ENCODE results near the gene PDE1C. TPM values are rescaled to one million over a fixed set of nuclear protein-coding genes. Genes with fewer than 3 reads are reported as not detected.

Gene PDE1C
- polyA plus RNA-seq, 3 donors from 2014 or later: 0.09 TPM; not detected in 2

- no peak for DNase-seq
- H3K36me3 Mint-ChIP-seq: no peaks in the 10 kb centered on the region
- no peaks in the 10 kb centered on the region for H3K4me1 Mint-ChIP-seq
- no peak overlapping the region for H3K27ac Mint-ChIP-seq
- H3K4me3 Mint-ChIP-seq: no peak overlapping the region
- peaks cover 0 to 1% (median 0%) of the 10 kb centered on the region in 3 donors for H3K27me3 Mint-ChIP-seq (ENCODE audit: low read depth in 3 of 3)
- H3K9me3 Mint-ChIP-seq: peaks cover 0 to 7% (median 0%) of the 10 kb centered on the region in 6 donors
These were observed 175.9 kb downstream of the PDE1C start for GRCh38 chr7:31894308-31894707.

DNA sequence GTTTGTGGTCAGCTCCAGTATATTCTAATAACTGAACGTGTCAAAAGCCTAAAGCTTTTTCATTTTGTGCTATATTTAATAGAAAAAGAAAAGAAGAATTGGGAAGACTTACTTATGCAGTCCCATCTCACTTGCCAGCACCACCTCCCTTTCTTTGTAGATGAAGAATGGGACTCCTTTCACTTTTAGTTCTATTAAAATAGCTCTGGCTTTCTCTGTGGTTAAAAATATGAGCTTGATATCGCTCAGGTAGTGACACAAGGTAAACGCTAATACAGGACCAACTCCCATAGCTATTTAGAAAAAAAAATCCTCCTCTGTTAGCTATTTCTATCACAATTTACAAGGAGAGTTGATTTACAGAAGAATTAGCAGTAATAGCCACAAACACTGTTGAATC is 176.8 kb downstream of the PDE1C start:
- H3K27me3 Mint-ChIP-seq (ENCODE audit: low read depth in 3 of 3): peaks cover 0 to 1% (median 0%) of the 10 kb centered on the region in 3 donors
- peaks cover 0 to 6% (median 0%) of the 10 kb centered on the region in 6 donors for H3K9me3 Mint-ChIP-seq
- no peak overlapping the region for H3K4me3 Mint-ChIP-seq
- no peak overlapping the region for H3K27ac Mint-ChIP-seq
- DNase-seq: no peak
- H3K36me3 Mint-ChIP-seq: no peaks in the 10 kb centered on the region
- no peaks in the 10 kb centered on the region for H3K4me1 Mint-ChIP-seq

DNA sequence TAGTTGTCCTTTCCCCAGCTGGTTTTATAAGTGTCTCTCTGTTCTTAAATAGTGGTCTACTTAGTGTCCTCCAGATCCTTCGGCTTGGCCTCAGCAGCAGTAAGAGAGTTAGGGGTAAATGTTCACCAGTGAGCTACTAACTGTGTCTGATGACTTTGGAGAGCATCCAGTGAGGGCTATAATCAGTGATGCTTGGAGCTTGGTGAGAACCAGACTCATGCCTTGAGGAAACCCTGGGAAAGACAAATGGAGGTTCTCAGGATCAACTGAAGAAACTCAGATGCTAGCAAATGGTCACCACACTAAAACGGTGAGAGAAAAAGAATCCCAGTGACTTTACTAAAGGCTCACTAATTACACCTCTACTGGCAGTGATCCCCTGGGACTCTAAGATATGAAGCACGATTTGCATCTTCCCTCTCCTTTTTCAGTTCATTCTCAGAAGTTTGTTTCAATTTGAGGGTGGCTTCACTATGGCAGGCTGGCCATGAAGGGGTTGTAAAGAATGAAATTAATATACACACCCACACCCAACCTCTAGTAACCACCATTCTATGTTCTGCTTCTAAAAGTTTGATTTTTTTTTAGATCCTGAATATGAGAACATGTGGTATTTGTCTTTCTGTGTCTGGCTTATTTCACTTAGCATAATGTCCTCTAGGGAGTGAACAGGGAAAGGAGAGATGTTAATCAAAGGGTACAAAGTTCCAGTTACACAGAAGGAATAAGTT is 177.9 kb downstream of the PDE1C start:
- H3K4me1 Mint-ChIP-seq: no peaks in the 10 kb centered on the region
- peaks cover 0 to 1% (median 0%) of the 10 kb centered on the region in 3 donors for H3K27me3 Mint-ChIP-seq (ENCODE audit: low read depth in 3 of 3)
- peaks cover 0 to 6% (median 0%) of the 10 kb centered on the region in 6 donors for H3K9me3 Mint-ChIP-seq
- no peaks in the 10 kb centered on the region for H3K36me3 Mint-ChIP-seq
- no peak overlapping the region for H3K27ac Mint-ChIP-seq
- no peak for DNase-seq
- H3K4me3 Mint-ChIP-seq: no peak overlapping the region

DNA sequence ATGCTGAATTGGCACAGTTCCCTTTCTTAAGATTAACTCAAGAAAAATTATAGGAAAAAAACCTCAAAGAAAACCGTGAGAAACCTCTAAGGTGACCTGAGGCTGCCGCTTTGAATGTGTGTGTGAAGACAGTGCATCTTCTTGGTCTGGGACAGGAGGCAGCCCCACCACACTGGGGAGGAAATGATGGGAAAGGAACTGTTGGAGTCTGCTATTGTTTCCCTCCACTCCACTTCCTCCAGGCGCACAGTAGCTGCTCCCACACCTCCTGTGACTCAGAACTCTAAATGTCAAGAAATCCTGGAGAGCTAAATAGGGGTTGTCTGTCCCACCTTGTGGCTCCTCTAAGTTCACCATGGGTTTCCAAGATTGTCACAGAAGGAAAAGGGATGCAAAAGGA is 179.4 kb downstream of the PDE1C start:
- Mint-ChIP-seq H3K27ac (no peak overlapping the region), H3K4me1 (no peaks in the 10 kb centered on the region), H3K36me3 (peaks cover 0 to 3% (median 0%) of the 10 kb centered on the region in 3 donors), H3K4me3 (no peak overlapping the region), H3K27me3 (ENCODE audit: low read depth in 3 of 3) (peaks cover 0 to 2% (median 1%) of the 10 kb centered on the region in 3 donors), H3K9me3 (peaks cover 0 to 15% (median 0%) of the 10 kb centered on the region in 6 donors)
- no peak for DNase-seq

DNA sequence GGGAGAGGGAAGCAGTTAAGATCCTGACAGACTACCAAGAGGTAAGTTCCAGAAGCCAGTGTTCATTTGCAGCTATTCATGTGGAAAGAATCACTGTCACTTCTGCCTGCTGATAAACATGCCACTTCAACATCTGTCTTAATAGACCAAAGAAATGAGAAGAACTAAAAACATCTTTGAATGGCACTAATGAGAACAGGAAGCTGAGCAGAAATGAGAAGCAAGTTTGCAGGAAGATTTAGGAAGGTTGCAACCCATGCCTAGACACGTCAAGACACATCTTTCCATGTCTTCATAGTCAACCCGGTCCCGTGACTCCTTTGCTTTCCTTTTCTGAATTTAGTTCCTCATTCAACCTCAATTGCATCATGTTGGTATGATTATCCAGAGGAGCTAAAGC is 180.0 kb downstream of the PDE1C start:
- no peak for DNase-seq
- Mint-ChIP-seq H3K36me3 (peaks cover 0 to 3% (median 0%) of the 10 kb centered on the region in 3 donors), H3K4me1 (no peaks in the 10 kb centered on the region), H3K27me3 (ENCODE audit: low read depth in 3 of 3) (peaks cover 0 to 2% (median 1%) of the 10 kb centered on the region in 3 donors), H3K9me3 (peaks cover 0 to 12% (median 0%) of the 10 kb centered on the region in 6 donors), H3K4me3 (no peak overlapping the region), H3K27ac (no peak overlapping the region)

- Mint-ChIP-seq H3K36me3 (peaks cover 0 to 3% (median 0%) of the 10 kb centered on the region in 3 donors), H3K4me1 (peaks cover 9 to 23% of the 10 kb centered on the region in 2 donors), H3K9me3 (peaks cover 0 to 22% (median 2%) of the 10 kb centered on the region in 6 donors), H3K4me3 (no peak overlapping the region), H3K27me3 (ENCODE audit: low read depth in 3 of 3) (peaks cover 1 to 2% (median 2%) of the 10 kb centered on the region in 3 donors), H3K27ac (no peak overlapping the region)
- DNase-seq: no peak
These were observed 183.2 kb downstream of the PDE1C start for GRCh38 chr7:31887006-31887405.

- Mint-ChIP-seq H3K4me1 (peaks cover 9 to 23% of the 10 kb centered on the region in 2 donors), H3K27me3 (ENCODE audit: low read depth in 3 of 3) (peaks cover 2 to 3% (median 2%) of the 10 kb centered on the region in 3 donors), H3K36me3 (peaks cover 0 to 3% (median 0%) of the 10 kb centered on the region in 3 donors), H3K27ac (peak overlapping the region in 1 of 6 donors; percentile 88), H3K9me3 (peaks cover 0 to 27% (median 3%) of the 10 kb centered on the region in 6 donors), H3K4me3 (no peak overlapping the region)
- DNase-seq: no peak
These were observed 185.0 kb downstream of the PDE1C start for GRCh38 chr7:31885171-31885570.

DNA sequence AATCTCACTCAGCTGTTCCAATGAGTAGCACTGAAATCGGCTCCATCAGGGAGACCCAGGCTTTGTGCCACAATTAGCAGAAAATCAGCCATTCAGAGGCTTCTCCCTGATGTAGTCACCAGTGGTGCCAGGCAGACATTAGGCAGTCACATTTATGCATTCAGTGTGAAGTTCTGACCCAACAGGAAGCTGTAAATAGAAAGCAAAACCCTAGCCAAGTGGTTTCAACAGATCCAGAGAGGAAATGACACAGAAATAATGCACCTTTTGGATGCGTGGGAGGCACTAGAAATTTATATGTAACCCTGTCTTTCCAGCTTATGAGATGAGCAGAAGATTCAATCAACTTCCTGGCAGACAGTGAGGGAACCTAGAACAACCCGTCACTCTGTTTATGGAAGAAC is 186.4 kb downstream of the PDE1C start:
- peaks cover 0 to 35% (median 4%) of the 10 kb centered on the region in 6 donors for H3K9me3 Mint-ChIP-seq
- H3K4me1 Mint-ChIP-seq: peaks cover 9 to 23% of the 10 kb centered on the region in 2 donors
- peaks cover 2 to 6% (median 2%) of the 10 kb centered on the region in 3 donors for H3K27me3 Mint-ChIP-seq (ENCODE audit: low read depth in 3 of 3)
- DNase-seq: peak; percentile 2 to 51 (median 51)
- H3K27ac Mint-ChIP-seq: peak overlapping the region in 4 of 6 donors; percentile 53 to 95 (median 84)
- peak overlapping the region in 3 of 5 donors; percentile 31 to 76 (median 73) for H3K4me3 Mint-ChIP-seq
- H3K36me3 Mint-ChIP-seq: peaks cover 0 to 3% (median 0%) of the 10 kb centered on the region in 3 donors

GRCh38 chr7:31882187-31882586 is 188.0 kb downstream of the PDE1C start:
- Mint-ChIP-seq H3K9me3 (peaks cover 0 to 36% (median 4%) of the 10 kb centered on the region in 6 donors), H3K27me3 (ENCODE audit: low read depth in 3 of 3) (peaks cover 2 to 6% (median 2%) of the 10 kb centered on the region in 3 donors), H3K4me3 (no peak overlapping the region), H3K36me3 (peaks cover 0 to 3% (median 0%) of the 10 kb centered on the region in 3 donors), H3K27ac (peak overlapping the region in 1 of 6 donors; percentile 88), H3K4me1 (peaks cover 9 to 23% of the 10 kb centered on the region in 2 donors)
- no peak for DNase-seq

- no peak for DNase-seq
- Mint-ChIP-seq H3K27me3 (ENCODE audit: low read depth in 3 of 3) (peaks cover 0 to 5% (median 2%) of the 10 kb centered on the region in 3 donors), H3K4me1 (peaks cover 15 to 35% of the 10 kb centered on the region in 2 donors), H3K36me3 (no peaks in the 10 kb centered on the region), H3K27ac (no peak overlapping the region), H3K9me3 (peaks cover 0 to 21% (median 3%) of the 10 kb centered on the region in 6 donors), H3K4me3 (no peak overlapping the region)
These were observed 191.3 kb downstream of the PDE1C start for GRCh38 chr7:31878875-31879274.

DNA sequence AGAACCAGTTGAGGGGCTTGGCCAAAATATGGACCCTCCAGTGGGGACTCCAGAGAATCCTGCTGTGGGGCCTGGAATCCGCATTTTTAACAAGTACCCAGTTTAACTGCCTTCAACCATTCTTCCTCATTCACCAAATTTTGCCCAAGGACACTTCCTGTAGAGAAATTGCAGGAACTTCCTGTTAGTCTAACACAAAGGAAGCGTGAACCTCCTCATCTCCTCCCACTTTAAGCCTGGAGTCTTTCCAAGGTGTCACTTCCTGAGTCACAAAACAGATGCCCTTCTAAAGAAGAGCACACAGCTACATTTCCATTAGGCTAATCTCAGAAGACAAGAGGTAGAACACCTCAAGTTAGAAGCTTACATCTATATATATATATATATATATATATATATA is 194.8 kb downstream of the PDE1C start:
- DNase-seq: no peak
- peaks cover 0 to 4% (median 0%) of the 10 kb centered on the region in 3 donors for H3K27me3 Mint-ChIP-seq (ENCODE audit: low read depth in 3 of 3)
- H3K36me3 Mint-ChIP-seq: no peaks in the 10 kb centered on the region
- peak overlapping the region in 2 of 5 donors; percentile 8 to 55 for H3K4me3 Mint-ChIP-seq
- peaks cover 0 to 9% (median 2%) of the 10 kb centered on the region in 6 donors for H3K9me3 Mint-ChIP-seq
- peaks cover 11 to 41% of the 10 kb centered on the region in 2 donors for H3K4me1 Mint-ChIP-seq
- H3K27ac Mint-ChIP-seq: peak overlapping the region in 3 of 6 donors; percentile 37 to 66 (median 57)

- H3K9me3 Mint-ChIP-seq: peaks cover 0 to 8% (median 1%) of the 10 kb centered on the region in 6 donors
- DNase-seq: no peak
- H3K4me1 Mint-ChIP-seq: peaks cover 11 to 41% of the 10 kb centered on the region in 2 donors
- H3K27ac Mint-ChIP-seq: peak overlapping the region in 3 of 6 donors; percentile 36 to 84 (median 73)
- peak overlapping the region in 3 of 5 donors; percentile 21 to 62 (median 61) for H3K4me3 Mint-ChIP-seq
- H3K27me3 Mint-ChIP-seq (ENCODE audit: low read depth in 3 of 3): peaks cover 0 to 3% (median 0%) of the 10 kb centered on the region in 3 donors
- H3K36me3 Mint-ChIP-seq: no peaks in the 10 kb centered on the region
These were observed 195.4 kb downstream of the PDE1C start for GRCh38 chr7:31874631-31875386.

- peaks cover 0 to 11% (median 1%) of the 10 kb centered on the region in 6 donors for H3K9me3 Mint-ChIP-seq
- peak in 2 of 3 donors; percentile 18 to 29 for DNase-seq
- peaks cover 0 to 2% (median 2%) of the 10 kb centered on the region in 3 donors for H3K27me3 Mint-ChIP-seq (ENCODE audit: low read depth in 3 of 3)
- no peaks in the 10 kb centered on the region for H3K36me3 Mint-ChIP-seq
- H3K4me1 Mint-ChIP-seq: peaks cover 11 to 41% of the 10 kb centered on the region in 2 donors
- peak overlapping the region in 3 of 5 donors; percentile 21 to 62 (median 61) for H3K4me3 Mint-ChIP-seq
- peak overlapping the region in 3 of 6 donors; percentile 60 to 84 (median 73) for H3K27ac Mint-ChIP-seq
These were observed 196.2 kb downstream of the PDE1C start for GRCh38 chr7:31873816-31874597.

Data from immature natural killer cell (primary cell).